Endothelial cell of umbilical vein (primary cell): ENCODE measurements around the gene KCNC4. TPM values are rescaled to one million over a fixed set of nuclear protein-coding genes. Genes with fewer than 3 reads are reported as not detected.

Experiments used
- BruUV-seq: library from RNA; stranded (reverse); fragments of 400-500 nt; replicated peaks from 2 replicates; lab custom pipeline; 2021; lab: Mats Ljungman, UMichigan
- CTCF ChIA-PET: fragments of 300-600, 350-600 bp; sonication (Branson Sonifier 250); formaldehyde crosslinking; loops from one replicate; lab custom pipeline; 2021; ENCODE audit warnings: antibody characterized with exemption, inconsistent platforms; lab: Charles Lee
- POLR2A ChIA-PET: fragments of 300-600, 350-600 bp; sonication (Branson Sonifier 250); formaldehyde crosslinking; loops from one replicate; lab custom pipeline; 2021; ENCODE audit warnings: antibody characterized with exemption, inconsistent platforms; lab: Charles Lee
- DNase-seq: peaks from one replicate; pipeline ENCODE4 v3.0.0-alpha.2; 2011; ENCODE audit warnings: low read depth, low spot score
- FAIRE-seq: peaks from 2 replicates; lab custom pipeline; 2011; peaks lifted over from hg19 to GRCh38; lab: Jason Lieb, UNC
- H2AFZ ChIP-seq: 2 replicates; pipeline ENCODE4 v1.6.0; 2012; ENCODE audit warnings: low read depth, low read length, control low read depth, inconsistent platforms
- H3K27ac ChIP-seq: 2 replicates; pipeline ENCODE4 v1.5.1; 2011; ENCODE audit warnings: low read depth, mild to moderate bottlenecking, control low read depth, low read length, moderate library complexity; ENCODE audit not compliant: insufficient read depth
- H3K27me3 ChIP-seq, 2 experiments: 2 replicates each; pipeline versions ENCODE4 v1.6.0 to v1.6.1; 2011; ENCODE audit warnings: low read length in 2 of 2, mixed read lengths in 1 of 2; ENCODE audit not compliant: control insufficient read depth in 2 of 2, insufficient read depth in 2 of 2
- H3K36me3 ChIP-seq, 2 experiments: 2 replicates in 1 of 2; 3 replicates in 1 of 2; pipeline ENCODE4 v1.5.1; 2011; ENCODE audit warnings: low read length in 2 of 2, mild to moderate bottlenecking in 1 of 2, moderate library complexity in 1 of 2; ENCODE audit not compliant: control insufficient read depth in 2 of 2, insufficient read depth in 2 of 2; ENCODE audit errors: extremely low read depth in 1 of 2
- H3K4me1 ChIP-seq: 3 replicates; pipeline ENCODE4 v1.5.1; 2011; ENCODE audit warnings: mild to moderate bottlenecking, low read length; ENCODE audit not compliant: control insufficient read depth, insufficient read depth; ENCODE audit errors: extremely low read depth
- H3K4me2 ChIP-seq: 2 replicates; pipeline ENCODE4 v1.6.1; 2011; ENCODE audit warnings: low read length, control low read depth, mixed read lengths; ENCODE audit not compliant: insufficient read depth
- H3K4me3 ChIP-seq, 3 experiments: fragments of 200-600 bp in 1 of 3; sonication (generic), shearing (Covaris generic) in 1 of 3; replicated peaks in 1 of 3; 2 replicates each; pipeline ENCODE4 v1.5.1; 2011 to 2016; ENCODE audit warnings: control low read depth in 3 of 3, low read length in 3 of 3, mild to moderate bottlenecking in 2 of 3, inconsistent platforms in 1 of 3, low read depth in 1 of 3, moderate library complexity in 1 of 3; ENCODE audit not compliant: insufficient read depth in 1 of 3
- H3K79me2 ChIP-seq: 2 replicates; pipeline ENCODE4 v1.6.0; 2012; ENCODE audit warnings: low read length, inconsistent platforms; ENCODE audit not compliant: control insufficient read depth, insufficient read depth
- H3K9ac ChIP-seq: replicated peaks from 2 replicates; pipeline ENCODE3; 2011; ENCODE audit warnings: low read length, control low read depth; ENCODE audit not compliant: insufficient read depth; ENCODE audit errors: extremely low read depth
- H3K9me1 ChIP-seq: replicated peaks from 3 replicates; pipeline ENCODE4 v1.6.0; 2011; ENCODE audit warnings: mild to moderate bottlenecking, low read length; ENCODE audit not compliant: control insufficient read depth, insufficient read depth; ENCODE audit errors: extremely low read depth
- H3K9me3 ChIP-seq: replicated peaks from 2 replicates; pipeline ENCODE4 v1.5.1; 2012; ENCODE audit warnings: low read length, inconsistent platforms; ENCODE audit not compliant: control insufficient read depth, insufficient read depth
- H4K20me1 ChIP-seq: replicated peaks from 2 replicates; pipeline ENCODE3; 2011; ENCODE audit warnings: mild to moderate bottlenecking, low read length; ENCODE audit not compliant: control insufficient read depth, insufficient read depth; ENCODE audit errors: extremely low read depth
- EZH2 ChIP-seq: IDR thresholded peaks from 2 replicates; pipeline ENCODE4 v1.6.1; 2012; ENCODE audit warnings: borderline replicate concordance, low read depth, mild to moderate bottlenecking, moderate library complexity, low read length, inconsistent platforms; ENCODE audit not compliant: severe bottlenecking
- FOS ChIP-seq: IDR thresholded peaks from 2 replicates; pipeline ENCODE4 v1.6.1; 2011; ENCODE audit warnings: mild to moderate bottlenecking, low read length, moderate library complexity, borderline replicate concordance; ENCODE audit not compliant: insufficient read depth
- JUN ChIP-seq: IDR thresholded peaks from 2 replicates; pipeline ENCODE4 v1.6.1; 2011; ENCODE audit warnings: borderline replicate concordance, low read depth; ENCODE audit not compliant: insufficient read length, insufficient read depth
- POLR2AphosphoS5 ChIP-seq: IDR thresholded peaks from 2 replicates; pipeline ENCODE4 v1.6.1; 2012; ENCODE audit warnings: low read depth, mild to moderate bottlenecking, control low read depth, low read length, moderate library complexity; ENCODE audit not compliant: insufficient read depth
- dilution Hi-C: fragments of 300-500 bp; cut with MboI; formaldehyde crosslinking; loops from one replicate; pipeline ENCODE4 v1.15.0; 2019; ENCODE audit warnings: low sequenced_read_pairs; ENCODE audit not compliant: extremely low pct_ligation_motif_present
- intact Hi-C: fragments of 100-400 bp; cut with micrococcal nuclease; formaldehyde crosslinking; loops from one replicate; pipeline ENCODE4 v1.10.0; 2022
- polyA plus RNA-seq, 4 experiments: library from polyadenylated mRNA; depleted of rRNA in 3 of 4; stranded (reverse) in 3 of 4; unstranded in 1 of 4; fragments of >200 nt; gene quantifications; 2 replicates each; pipeline versions ENCODE4 v1.2.1 to v1.2.3, GENCODE V29; 2011 to 2012; ENCODE audit warnings: missing spikeins in 1 of 4
- total RNA-seq: library from RNA; stranded (reverse); gene quantifications from 2 replicates; pipeline ENCODE4 v1.2.3, GENCODE V29; 2021
- TF ChIP-seq, protein P1 (sequence below), 2 donors: IDR thresholded peaks; 1 replicate in 1 of 2; 2 replicates in 1 of 2; pipeline ENCODE4 v1.5.1; 2011; ENCODE audit warnings: low read length in 2 of 2, mild to moderate bottlenecking in 2 of 2, moderate library complexity in 2 of 2, control low read depth in 1 of 2, inconsistent platforms in 1 of 2, low read depth in 1 of 2; ENCODE audit not compliant: insufficient read depth in 1 of 2; ENCODE audit errors: extremely low read depth in 1 of 2

Gene KCNC4
- total and polyA plus RNA-seq, 2 donors (not counting 3 experiments of a cell fraction or from before 2014, with no cell fraction given), result 6.7 to 22.5 TPM

DNA sequence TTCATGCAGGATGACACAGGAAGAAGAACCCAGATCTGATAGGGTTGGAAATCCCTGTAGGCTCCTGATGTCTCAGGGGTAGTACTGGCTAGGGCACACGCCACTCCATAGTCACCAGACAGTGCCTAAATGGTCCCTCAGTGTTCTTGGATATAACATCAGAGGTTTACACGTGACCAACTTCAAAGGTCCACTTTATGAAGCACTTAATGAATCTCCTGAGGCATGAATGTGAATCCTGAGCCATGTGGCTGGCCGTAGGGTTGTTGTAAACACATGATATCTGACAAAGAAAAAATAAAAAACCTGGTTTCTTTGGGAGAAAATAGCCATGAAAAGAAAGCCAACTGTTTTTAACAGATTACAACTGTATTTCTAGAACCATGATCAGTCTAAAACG, 32.3 kb upstream of the KCNC4 start:
- H2AFZ ChIP-seq, result no peak overlapping the region
- H3K9ac ChIP-seq, result no peak overlapping the region
- H3K9me3 ChIP-seq, result no peaks in the 10 kb centered on the region
- intact Hi-C loops (no loop called here), dilution Hi-C loops (no loop called here)
- POLR2A ChIA-PET, result no interaction called here
- no peak overlapping the region for H3K27ac ChIP-seq
- H3K36me3 ChIP-seq, result no peaks in the 10 kb centered on the region
- H3K27me3 ChIP-seq, result peaks cover 2 to 3% of the 10 kb centered on the region in 2 experiments
- H4K20me1 ChIP-seq, result no peaks in the 10 kb centered on the region
- no peak for TF ChIP-seq EZH2
- no peak for TF ChIP-seq JUN
- no peak for TF ChIP-seq POLR2AphosphoS5
- no peaks in the 10 kb centered on the region for H3K4me1 ChIP-seq
- no peak for DNase-seq
- no peak for FAIRE-seq
- no peak overlapping the region for H3K4me2 ChIP-seq
- H3K9me1 ChIP-seq, result no peaks in the 10 kb centered on the region
- CTCF ChIA-PET, result interaction anchor here (2.2 kb wide), 1 partner anchor 318 kb away, joined by 7 read pairs; no protein-coding TSS in a partner anchor
- no peaks in the 10 kb centered on the region for H3K79me2 ChIP-seq
- H3K4me3 ChIP-seq, result no peak overlapping the region
- BruUV-seq, result no TSS peak

DNA sequence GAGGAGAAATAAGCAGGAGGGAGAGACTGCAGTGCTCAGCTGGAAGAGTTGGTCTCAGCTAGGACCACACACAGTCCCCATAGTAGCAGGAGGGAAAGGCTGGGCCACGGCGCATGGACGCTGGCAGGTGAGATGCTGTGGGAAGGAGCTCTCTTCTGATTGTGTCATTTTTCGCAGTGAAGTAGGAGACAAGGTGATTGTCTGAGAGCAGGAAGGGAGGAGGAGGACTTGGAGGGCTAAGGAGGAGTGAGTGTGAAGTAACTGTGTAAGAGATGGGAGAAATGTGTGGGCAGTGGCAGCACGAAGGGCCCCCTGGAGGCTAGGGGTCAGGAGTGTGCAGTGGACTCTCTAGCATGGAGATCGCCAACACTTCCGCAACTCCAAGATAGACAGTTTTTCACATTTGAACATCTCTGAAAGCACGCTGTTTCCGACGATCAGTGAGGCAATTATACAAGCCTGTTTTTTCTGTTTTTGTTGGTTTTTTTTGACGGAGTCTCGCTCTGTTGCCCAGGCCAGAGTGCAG, 26.4 kb upstream of the KCNC4 start:
- no peaks in the 10 kb centered on the region for H3K4me1 ChIP-seq
- H3K27me3 ChIP-seq, result peaks cover 8 to 22% of the 10 kb centered on the region in 2 experiments
- no peak overlapping the region for H3K4me2 ChIP-seq
- dilution Hi-C loops (no loop called here), intact Hi-C loops (no loop called here)
- ChIA-PET POLR2A (no interaction called here), CTCF (interaction anchor here (1.3 kb wide), 1 partner anchor 15 kb away, joined by 3 read pairs; no protein-coding TSS in a partner anchor)
- BruUV-seq, result no TSS peak
- H3K4me3 ChIP-seq, result no peak overlapping the region
- TF ChIP-seq POLR2AphosphoS5, result no peak
- TF ChIP-seq, protein P1, sequence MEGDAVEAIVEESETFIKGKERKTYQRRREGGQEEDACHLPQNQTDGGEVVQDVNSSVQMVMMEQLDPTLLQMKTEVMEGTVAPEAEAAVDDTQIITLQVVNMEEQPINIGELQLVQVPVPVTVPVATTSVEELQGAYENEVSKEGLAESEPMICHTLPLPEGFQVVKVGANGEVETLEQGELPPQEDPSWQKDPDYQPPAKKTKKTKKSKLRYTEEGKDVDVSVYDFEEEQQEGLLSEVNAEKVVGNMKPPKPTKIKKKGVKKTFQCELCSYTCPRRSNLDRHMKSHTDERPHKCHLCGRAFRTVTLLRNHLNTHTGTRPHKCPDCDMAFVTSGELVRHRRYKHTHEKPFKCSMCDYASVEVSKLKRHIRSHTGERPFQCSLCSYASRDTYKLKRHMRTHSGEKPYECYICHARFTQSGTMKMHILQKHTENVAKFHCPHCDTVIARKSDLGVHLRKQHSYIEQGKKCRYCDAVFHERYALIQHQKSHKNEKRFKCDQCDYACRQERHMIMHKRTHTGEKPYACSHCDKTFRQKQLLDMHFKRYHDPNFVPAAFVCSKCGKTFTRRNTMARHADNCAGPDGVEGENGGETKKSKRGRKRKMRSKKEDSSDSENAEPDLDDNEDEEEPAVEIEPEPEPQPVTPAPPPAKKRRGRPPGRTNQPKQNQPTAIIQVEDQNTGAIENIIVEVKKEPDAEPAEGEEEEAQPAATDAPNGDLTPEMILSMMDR (IDR thresholded peaks at IDR 0.05; ENCODE audit: extremely low read depth in 1 of 2, insufficient read depth in 1 of 2, low read depth in 1 of 2, low read length in 2 of 2), result no peak
- no peak for TF ChIP-seq EZH2
- TF ChIP-seq FOS, result no peak
- no peaks in the 10 kb centered on the region for H3K9me3 ChIP-seq
- DNase-seq (no peak), FAIRE-seq (no peak)
- H3K9ac ChIP-seq, result no peak overlapping the region
- H3K36me3 ChIP-seq, result no peaks in the 10 kb centered on the region
- no peaks in the 10 kb centered on the region for H3K9me1 ChIP-seq
- H3K79me2 ChIP-seq, result no peaks in the 10 kb centered on the region
- H2AFZ ChIP-seq, result no peak overlapping the region
- no peaks in the 10 kb centered on the region for H4K20me1 ChIP-seq
- no peak overlapping the region for H3K27ac ChIP-seq
